AG09309 (cell line): ENCODE measurements around the gene VEZT.
"Not testable (repeated sequence)": the region's sequence is repeated elsewhere in the genome, so short reads cannot be mapped to it uniquely, and the experiment has no call there.

Experiments used
- DNase-seq: peaks from one replicate; pipeline ENCODE4 v3.0.0-alpha.2; 2010; ENCODE audit warnings: low read depth
- H3K4me3 ChIP-seq: 2 replicates; pipeline ENCODE4 v1.5.1; 2011; ENCODE audit warnings: mild to moderate bottlenecking, low read depth, low read length, moderate library complexity; ENCODE audit not compliant: control insufficient read depth
- TF ChIP-seq, protein P1 (sequence below): IDR thresholded peaks from 2 replicates; pipeline ENCODE4 v1.5.1; 2011; ENCODE audit warnings: mild to moderate bottlenecking, low read depth, low read length, inconsistent platforms; ENCODE audit not compliant: insufficient read depth, control insufficient read depth; ENCODE audit errors: missing control alignments

Gene VEZT

DNA sequence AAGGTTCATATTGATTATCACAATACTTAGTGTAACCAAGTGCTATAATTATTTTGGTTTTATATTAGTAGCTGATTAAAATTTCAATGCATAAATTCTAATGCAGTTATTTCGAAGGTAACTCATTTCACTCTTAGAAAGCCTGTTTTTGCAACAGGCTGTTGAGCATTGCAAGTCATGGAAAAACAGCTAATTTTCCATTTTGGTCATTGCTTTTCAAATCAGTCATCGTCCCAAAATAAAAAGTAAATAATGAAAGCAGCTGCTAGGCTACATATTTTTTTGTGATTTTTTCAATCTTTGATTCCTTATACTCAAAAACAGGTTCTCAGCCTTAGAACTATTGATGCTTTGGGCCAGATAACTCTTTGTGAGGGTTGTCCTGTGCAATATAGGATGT lies 22.9 kb downstream of the VEZT start:
- TF ChIP-seq, protein P1, sequence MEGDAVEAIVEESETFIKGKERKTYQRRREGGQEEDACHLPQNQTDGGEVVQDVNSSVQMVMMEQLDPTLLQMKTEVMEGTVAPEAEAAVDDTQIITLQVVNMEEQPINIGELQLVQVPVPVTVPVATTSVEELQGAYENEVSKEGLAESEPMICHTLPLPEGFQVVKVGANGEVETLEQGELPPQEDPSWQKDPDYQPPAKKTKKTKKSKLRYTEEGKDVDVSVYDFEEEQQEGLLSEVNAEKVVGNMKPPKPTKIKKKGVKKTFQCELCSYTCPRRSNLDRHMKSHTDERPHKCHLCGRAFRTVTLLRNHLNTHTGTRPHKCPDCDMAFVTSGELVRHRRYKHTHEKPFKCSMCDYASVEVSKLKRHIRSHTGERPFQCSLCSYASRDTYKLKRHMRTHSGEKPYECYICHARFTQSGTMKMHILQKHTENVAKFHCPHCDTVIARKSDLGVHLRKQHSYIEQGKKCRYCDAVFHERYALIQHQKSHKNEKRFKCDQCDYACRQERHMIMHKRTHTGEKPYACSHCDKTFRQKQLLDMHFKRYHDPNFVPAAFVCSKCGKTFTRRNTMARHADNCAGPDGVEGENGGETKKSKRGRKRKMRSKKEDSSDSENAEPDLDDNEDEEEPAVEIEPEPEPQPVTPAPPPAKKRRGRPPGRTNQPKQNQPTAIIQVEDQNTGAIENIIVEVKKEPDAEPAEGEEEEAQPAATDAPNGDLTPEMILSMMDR, result no peak
- no peak for DNase-seq
- H3K4me3 ChIP-seq, result no peak overlapping the region

DNA sequence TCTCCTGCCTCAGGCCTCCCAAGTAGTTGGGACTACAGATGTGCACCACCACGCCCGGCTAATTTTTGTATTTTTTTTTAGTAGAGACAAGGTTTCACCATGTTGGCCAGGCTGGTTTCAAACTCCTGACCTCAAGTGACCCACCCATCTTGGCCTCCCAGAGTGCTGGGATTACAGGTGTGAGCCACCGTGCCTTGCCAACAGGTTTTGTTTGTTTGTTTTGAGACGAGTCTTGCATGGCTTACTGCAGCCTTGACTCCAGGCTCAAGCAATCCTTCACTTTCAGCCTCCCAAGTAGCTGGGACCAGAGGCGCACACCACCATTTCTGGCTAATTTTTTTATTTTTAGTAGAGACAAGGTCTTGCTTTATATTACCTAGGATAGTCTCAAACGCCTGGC lies 23.5 kb downstream of the VEZT start:
- H3K4me3 ChIP-seq, DNase-seq: not testable (repeated sequence)

DNA sequence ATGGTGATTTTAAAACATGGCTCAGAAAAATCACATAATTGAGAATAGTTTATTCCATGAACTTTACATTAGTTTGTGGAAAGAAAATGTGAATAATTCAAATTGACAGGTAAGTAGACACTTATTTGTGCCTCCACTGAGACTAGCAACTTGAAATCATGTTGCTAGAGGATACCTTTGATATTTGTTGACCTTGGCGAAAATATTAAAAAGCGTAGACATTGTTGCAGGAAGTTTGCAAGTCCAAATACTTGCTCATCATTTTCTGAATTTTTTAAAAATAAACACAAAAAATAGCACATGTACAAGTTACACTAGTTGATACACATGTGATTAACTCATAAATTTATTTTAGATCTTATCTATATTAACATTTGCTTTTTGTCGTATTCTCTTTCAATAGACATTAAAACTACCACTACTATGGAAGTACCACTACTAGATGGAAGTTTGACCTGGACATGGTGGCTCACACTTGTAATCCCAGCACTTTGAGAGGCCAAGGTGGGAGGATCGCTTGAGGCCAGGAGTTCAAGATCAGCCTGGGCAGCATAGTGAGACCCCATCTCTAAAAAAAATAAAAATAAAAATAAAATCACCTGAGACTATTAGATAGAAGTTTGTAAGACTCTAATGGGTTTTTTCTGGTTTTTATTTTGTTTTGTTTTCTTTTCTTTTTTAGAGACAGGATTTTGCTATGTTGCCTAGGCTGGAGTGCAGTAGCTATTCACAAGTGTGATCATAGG lies 24.3 kb downstream of the VEZT start:
- TF ChIP-seq, protein P1, result no peak
- no peak for DNase-seq
- no peak overlapping the region for H3K4me3 ChIP-seq

DNA sequence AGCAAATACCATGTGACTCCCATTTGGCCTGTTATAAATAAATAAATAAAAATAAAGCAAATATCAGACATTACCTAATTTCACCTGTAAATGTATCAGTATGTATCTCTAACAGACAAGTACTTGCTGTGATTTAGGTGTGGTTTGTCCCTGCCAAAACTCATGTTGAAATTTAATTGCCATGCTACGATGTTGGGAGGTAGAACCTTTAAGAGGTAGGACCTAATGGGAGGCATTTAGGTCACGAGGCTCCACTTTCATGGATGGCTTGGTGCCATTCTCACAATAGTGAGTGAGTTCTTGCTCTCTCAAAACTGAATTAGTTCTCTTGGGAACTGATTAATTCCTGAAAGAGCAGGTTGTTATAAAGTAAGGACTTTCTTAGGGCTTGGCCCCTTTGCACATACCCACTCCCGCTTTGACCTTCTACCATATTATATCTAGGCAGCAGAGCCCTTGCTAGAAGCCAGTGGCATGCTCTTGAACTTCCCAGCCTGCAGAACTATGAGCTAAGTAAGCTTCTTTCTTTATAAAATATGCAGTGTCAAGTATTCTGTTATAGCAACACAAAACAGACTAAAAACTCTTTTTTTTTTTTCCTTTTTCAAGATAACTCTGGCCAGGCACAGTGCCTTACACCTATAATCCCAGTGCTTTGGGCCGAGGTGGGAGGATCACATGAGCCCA lies 26.0 kb downstream of the VEZT start:
- H3K4me3 ChIP-seq, result no peak overlapping the region
- DNase-seq, result no peak
- TF ChIP-seq, protein P1, result no peak

DNA sequence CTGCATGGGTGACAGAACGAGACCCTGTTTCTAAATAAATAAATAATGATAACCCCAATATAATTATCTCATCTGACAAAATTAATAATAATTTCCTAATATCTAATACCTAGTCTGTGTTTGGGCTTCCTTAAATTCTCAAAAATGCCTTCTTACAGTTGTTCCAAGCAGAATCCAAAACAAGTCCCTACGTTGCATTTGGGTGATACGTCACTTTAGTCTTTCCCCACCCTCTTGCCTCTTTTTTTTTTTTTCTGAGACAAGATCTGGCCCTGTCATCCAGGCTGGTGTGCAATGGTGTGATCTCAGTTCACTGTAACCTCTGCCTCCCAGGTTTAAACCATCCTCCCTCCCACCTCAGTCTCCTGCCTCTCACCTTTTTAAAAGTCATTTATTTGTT lies 26.7 kb downstream of the VEZT start:
- TF ChIP-seq, protein P1, result no peak
- H3K4me3 ChIP-seq, result no peak overlapping the region
- no peak for DNase-seq

DNA sequence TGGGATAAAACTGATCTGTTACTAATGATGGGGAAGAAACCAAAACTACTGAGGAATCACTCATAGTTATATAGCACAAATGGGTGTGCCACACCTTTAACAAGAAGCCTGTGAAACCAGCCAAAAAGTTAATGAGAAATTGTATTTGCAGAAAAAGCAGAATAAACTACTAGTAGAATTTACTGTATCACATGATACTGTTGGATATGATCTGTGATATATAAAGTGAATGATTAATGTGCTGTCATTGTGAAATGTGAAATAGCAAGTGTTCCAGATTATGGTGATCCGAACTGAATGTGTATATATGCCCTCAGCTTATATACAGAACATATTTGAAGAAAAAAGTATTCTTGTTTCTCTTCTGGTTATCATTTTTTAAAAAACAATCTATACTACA lies 30.5 kb downstream of the VEZT start:
- H3K4me3 ChIP-seq, result no peak overlapping the region
- TF ChIP-seq, protein P1, result no peak
- DNase-seq, result no peak

DNA sequence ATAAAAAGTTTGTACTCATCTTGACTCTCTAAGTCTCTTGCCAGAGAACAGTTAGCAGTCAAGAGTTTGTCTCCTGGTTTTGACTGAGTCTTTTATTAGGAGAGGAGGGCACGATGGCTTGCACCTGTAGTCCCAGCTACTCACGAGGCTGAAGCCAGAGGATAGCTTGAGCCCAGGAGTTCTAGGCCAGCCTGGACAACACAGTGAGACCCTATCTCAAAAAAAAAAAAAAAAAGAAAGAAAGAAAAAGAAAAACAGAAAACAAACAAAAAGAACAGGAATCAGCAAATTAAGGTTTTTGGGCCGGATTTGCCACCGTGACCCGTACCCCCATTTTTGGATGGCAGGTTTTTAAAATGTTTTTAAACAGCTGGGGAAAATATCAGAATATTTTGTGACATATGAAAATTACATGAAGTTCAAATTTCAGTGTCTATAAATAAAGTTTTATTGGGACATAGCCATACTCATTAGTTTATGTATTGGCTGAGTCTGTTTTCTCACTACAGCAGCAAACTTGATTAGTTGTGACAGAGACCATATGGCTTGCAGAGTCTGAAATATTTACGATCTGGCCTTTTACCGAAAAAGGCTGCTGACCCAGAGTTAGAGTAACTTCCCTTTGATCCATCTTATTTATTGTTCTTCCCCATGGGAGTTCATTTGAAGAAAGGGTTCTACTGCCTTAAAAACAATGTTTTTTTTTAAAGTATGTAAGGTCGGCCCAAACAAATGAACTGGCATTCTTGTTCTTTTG lies 31.2 kb downstream of the VEZT start:
- TF ChIP-seq, protein P1, result no peak

More for the DNA sequence above, 31.2 kb downstream of the VEZT start:
- H3K4me3 ChIP-seq, result no peak overlapping the region
- DNase-seq, result no peak
